Ascending aorta (tissue), 2 donors: ENCODE results near the gene EFNA3. TPM values are rescaled to one million over a fixed set of nuclear protein-coding genes. Genes with fewer than 3 reads are reported as not detected.

Source experiments
- DNase-seq, 2 donors: peaks; one replicate each; pipeline ENCODE4 v3.0.0-alpha.2; 2019; ENCODE audit warnings: low spot score in 2 of 2
- H3K27ac ChIP-seq, 2 donors: fragments of 200-600 bp; sonication (generic); one replicate each; pipeline ENCODE4 v1.5.1; 2016 to 2017; ENCODE audit warnings: mild to moderate bottlenecking in 1 of 2
- H3K27me3 ChIP-seq: fragments of 200-600 bp; sonication (generic); one replicate; pipeline ENCODE4 v1.5.1; 2017
- H3K36me3 ChIP-seq, 2 donors: fragments of 200-600 bp; sonication (generic); one replicate each; pipeline ENCODE4 v1.5.1; 2016
- H3K4me1 ChIP-seq, 2 donors: fragments of 200-600 bp; sonication (generic); one replicate each; pipeline ENCODE4 v1.5.1; 2016 to 2017; ENCODE audit warnings: mild to moderate bottlenecking in 1 of 2
- H3K4me3 ChIP-seq, 2 donors: fragments of 200-600 bp; sonication (generic); one replicate each; pipeline ENCODE4 v1.5.1; 2016 to 2017; ENCODE audit warnings: mild to moderate bottlenecking in 1 of 2
- H3K9me3 ChIP-seq, 2 donors: fragments of 200-600 bp; sonication (generic); one replicate each; pipeline ENCODE4 v1.5.1; 2016
- CTCF ChIP-seq, 3 experiments: fragments of 200-600 bp in 2 of 3; fragments of 450-650 bp in 1 of 3; sonication (generic) in 2 of 3; IDR thresholded peaks; one replicate each; pipeline ENCODE4 v1.5.1; 2016 to 2019; ENCODE audit warnings: antibody characterized with exemption in 3 of 3, mild to moderate bottlenecking in 1 of 3, moderate library complexity in 1 of 3
- intact Hi-C: fragments of 100-400 bp; cut with DNase I; formaldehyde crosslinking; loops from one replicate; pipeline ENCODE4 v1.15.1; 2023
- total RNA-seq: library from RNA; depleted of rRNA; stranded (reverse); fragments of >200 nt; gene quantifications from one replicate; pipeline ENCODE4 v1.1.0, GENCODE V29; 2016

The EFNA3 gene
- total RNA-seq, 1 donor from 2014 or later = 1.5 TPM

GRCh38 chr1:155099331-155099730 is 20.7 kb downstream of the EFNA3 start:
- intact Hi-C loops = no loop called here
- no peak for TF ChIP-seq CTCF (IDR thresholded peaks at IDR 0.05)
- no peak for DNase-seq
- Histone ChIP-seq H3K27me3 (no peaks in the 10 kb centered on the region), H3K36me3 (no peaks in the 10 kb centered on the region), H3K9me3 (no peaks in the 10 kb centered on the region), H3K4me1 (peaks cover 0 to 3% of the 10 kb centered on the region in 2 donors), H3K4me3 (no peak overlapping the region), H3K27ac (no peak overlapping the region)

GRCh38 chr1:155103325-155103724 is 24.7 kb downstream of the EFNA3 start:
- no peak overlapping the region for H3K27ac ChIP-seq
- TF ChIP-seq CTCF (IDR thresholded peaks at IDR 0.05) = no peak
- no peak overlapping the region for H3K4me3 ChIP-seq
- no peaks in the 10 kb centered on the region for H3K4me1 ChIP-seq
- H3K9me3 ChIP-seq = no peaks in the 10 kb centered on the region
- H3K27me3 ChIP-seq = no peaks in the 10 kb centered on the region
- DNase-seq = no peak
- intact Hi-C loops = no loop called here
- H3K36me3 ChIP-seq = no peaks in the 10 kb centered on the region

GRCh38 chr1:155104605-155105534 is 26.2 kb downstream of the EFNA3 start:
- no peak for DNase-seq
- Histone ChIP-seq H3K9me3 (no peaks in the 10 kb centered on the region), H3K27me3 (no peaks in the 10 kb centered on the region), H3K36me3 (no peaks in the 10 kb centered on the region), H3K27ac (no peak overlapping the region), H3K4me3 (no peak overlapping the region), H3K4me1 (no peaks in the 10 kb centered on the region)
- TF ChIP-seq CTCF (IDR thresholded peaks at IDR 0.05) = no peak
- intact Hi-C loops = no loop called here

- intact Hi-C loops = no loop called here
- Histone ChIP-seq H3K36me3 (no peaks in the 10 kb centered on the region), H3K4me3 (no peak overlapping the region), H3K27ac (no peak overlapping the region), H3K9me3 (no peaks in the 10 kb centered on the region), H3K27me3 (no peaks in the 10 kb centered on the region), H3K4me1 (no peaks in the 10 kb centered on the region)
- TF ChIP-seq CTCF (IDR thresholded peaks at IDR 0.05) = no peak
- no peak for DNase-seq
Measured at GRCh38 chr1:155105604-155106011, 27.0 kb downstream of the EFNA3 start.

- no peak for DNase-seq
- no peak for TF ChIP-seq CTCF (IDR thresholded peaks at IDR 0.05)
- no peaks in the 10 kb centered on the region for H3K27me3 ChIP-seq
- no peaks in the 10 kb centered on the region for H3K4me1 ChIP-seq
- H3K36me3 ChIP-seq = no peaks in the 10 kb centered on the region
- no peaks in the 10 kb centered on the region for H3K9me3 ChIP-seq
- H3K4me3 ChIP-seq = no peak overlapping the region
- no peak overlapping the region for H3K27ac ChIP-seq
- intact Hi-C loops = no loop called here
Measured at GRCh38 chr1:155106862-155107261, 28.2 kb downstream of the EFNA3 start.
